GM19452 (cell line): ENCODE results near the gene SLC9C1.

ENCODE experiments used
- ATAC-seq: cut with Tn5 transposase; IDR thresholded peaks from one replicate; pipeline ENCODE4 v1.9.1; 2021; ENCODE audit not compliant: unreplicated experiment

Gene SLC9C1

DNA sequence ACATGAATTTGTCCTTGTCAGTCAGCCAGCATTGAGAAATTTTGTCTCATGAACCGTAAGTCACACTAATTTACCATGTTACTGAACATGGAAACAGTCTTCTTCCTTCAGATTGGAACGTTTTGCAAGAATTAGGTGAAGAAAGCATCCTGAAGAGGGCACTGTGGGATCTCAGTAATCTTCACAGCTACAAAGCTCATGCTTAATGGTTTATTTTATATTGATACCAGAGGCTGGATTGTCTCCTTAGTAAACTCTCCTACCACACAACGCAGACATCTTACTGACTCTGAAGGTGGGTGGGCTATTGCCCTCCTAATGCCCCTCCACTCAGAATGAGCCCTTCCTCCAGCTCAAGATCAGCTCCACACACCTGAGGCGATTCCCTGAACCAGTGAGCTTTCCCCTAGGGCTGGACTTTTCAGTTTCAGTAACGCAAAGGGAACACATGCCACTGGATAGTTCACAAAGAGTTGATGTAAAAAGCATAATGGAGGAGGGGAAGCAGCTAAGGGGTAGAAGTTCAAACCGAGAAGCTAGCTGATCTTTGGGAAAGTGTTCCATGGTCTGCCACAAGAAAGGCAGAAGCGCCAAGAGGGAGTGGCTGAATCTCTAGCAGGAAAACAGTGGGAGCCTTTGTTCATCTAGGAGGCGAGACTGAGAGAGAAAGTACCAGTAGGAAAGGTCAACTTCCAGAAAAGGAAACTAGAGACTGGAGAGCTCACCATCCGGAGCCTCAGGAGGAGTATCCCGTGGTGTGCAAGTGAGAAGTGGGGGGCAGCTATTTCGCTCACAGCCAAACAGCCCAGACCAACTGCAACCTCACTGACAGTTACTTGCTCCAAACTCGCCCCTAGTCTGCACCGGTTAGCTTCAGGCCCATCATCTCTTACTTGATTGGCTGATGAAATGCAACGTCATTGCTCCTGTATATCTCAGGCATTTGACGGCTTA, at the start of gene SLC9C1:
Gene SLC9C1 (minus strand): TSS at position 849 of the 954 bp plus-strand sequence. CDS start 7,425 bp downstream, outside the sequence.
- ATAC-seq, result no peak

DNA sequence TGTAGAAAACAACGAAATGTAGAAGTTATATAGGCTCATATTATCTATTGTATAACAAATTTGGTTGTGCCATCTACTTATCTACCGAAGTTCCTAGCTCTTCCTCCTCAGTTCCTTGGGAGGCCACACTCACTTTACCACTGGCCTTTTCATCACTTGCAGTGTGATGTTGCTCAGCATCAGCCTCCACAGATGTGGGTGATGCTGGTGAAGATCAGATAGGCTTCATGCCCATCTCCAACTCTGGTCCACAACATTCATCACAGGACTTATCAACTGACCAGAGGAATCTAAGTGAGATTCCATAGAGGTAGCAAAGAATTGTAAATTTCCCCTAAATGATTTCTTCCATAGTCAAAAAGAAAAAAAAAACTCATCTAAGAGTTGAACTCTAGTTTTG, 47.4 kb upstream of the SLC9C1 start:
- ATAC-seq, result no peak

- ATAC-seq, result no peak
Observed at GRCh38 chr3:112339609-112340008, 45.6 kb upstream of the SLC9C1 start.

- no peak for ATAC-seq
Observed at GRCh38 chr3:112339134-112339533, 45.1 kb upstream of the SLC9C1 start.

DNA sequence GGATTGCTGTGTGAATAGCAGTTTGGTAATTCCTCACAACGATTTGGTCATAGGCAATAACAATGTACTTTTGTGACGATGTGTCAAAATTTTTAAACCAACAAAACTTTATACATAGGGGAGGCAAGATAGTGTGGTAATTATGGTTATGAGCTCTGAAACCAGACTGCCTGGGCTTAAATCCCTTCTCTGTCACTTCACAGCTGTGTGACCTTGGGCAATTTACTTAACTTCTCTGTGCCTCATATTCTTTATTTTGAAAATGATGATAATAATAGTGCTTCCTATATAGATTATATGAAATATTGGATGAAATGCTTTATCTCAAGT, 44.7 kb upstream of the SLC9C1 start:
- no peak for ATAC-seq

GRCh38 chr3:112338021-112338726, 44.2 kb upstream of the SLC9C1 start:
- ATAC-seq, result no peak

DNA sequence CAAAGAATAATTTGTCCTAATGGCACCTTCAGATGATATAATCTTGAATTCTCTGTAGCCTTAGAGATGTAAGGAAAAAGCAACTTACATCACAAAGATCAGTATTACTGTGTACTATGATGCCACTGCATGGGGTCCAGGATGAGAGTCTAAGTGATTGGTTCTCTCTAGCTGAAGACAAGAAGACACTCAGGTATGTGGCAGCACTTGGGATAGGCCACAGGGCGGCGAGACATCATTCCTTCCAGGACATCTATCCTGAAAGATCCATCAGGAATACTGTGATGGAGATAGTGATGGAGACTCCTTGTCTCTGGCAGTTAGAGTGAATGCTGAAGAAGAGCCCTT, 41.4 kb upstream of the SLC9C1 start:
- ATAC-seq, result no peak

DNA sequence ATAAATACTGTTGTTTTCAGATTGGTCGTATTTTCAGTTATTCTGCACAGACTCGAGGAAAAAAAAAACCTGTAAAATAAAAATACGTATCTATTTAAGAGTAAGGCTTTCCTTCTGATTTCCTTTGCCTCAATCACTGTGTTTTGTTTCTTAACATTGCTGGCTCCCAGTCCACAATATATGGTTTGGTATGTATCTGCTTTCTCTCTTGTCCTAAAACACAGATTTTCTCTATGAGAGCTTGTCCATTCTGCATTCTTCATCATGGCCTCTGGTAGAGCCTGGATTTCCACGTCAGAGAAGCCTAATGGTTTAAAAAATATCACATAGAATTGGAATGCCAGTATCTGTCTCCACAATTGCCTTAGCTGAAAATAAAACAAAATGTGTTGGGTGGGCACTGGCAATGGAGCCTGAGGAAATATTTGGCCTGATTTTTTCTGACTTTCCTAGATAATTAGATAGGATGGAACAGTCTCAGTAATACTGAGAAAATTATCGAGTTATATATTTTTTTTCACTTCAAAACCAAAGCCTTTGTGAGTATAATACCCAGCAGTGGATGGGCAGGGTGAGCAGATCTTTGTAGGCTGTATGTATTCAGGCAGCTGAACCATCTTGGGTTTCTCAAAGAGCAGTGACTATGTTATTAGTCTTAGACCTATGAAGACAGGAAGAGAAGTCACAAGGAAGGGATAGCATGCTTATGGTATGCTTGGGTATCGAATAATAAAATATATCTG, 40.8 kb upstream of the SLC9C1 start:
- ATAC-seq, result no peak

DNA sequence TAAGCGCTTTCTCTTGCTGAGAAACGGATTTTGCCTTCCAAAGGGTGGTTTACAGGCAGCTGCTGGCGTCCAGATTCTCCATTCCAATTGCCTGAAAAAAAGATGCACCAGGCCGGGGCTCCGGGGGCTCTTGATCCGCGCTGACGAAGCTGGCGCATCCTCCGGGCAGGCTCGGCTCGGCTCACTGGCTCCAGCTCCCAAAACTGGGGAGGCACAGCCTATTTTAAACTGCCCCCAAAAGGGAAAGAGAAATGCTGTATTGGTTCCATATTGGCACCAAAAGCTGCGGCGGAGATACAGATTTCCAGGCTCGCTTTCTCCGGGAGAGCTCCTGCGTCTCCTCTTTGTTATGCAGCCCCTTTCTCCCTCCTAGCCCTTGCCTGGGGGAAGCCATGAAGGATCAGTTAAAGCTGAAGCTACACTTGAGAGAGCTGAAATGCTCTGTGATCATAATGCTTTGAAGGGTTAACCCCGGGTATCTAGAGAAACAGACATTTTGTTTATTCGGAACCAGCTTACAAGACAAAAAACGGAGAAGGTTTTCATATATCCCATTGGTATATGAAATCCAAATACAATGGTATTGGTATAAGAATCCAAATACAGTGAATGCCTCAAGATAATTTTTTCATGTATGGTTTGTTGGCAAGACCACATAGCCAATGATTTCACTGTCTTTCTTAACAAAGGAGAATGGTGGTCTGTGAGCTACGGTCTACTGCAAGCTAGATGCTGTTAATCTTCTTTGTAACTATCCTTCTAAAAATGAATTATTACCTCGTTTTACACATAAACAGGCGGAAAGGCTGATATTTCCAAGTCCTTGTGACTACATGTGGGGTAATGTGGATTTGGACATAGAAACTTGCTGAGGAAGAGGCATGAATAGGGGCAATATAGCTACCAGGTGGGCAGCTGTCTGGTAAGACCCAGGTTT, 39.6 kb upstream of the SLC9C1 start:
- ATAC-seq, result peak; percentile 53

- peak; percentile 60 for ATAC-seq
Observed at GRCh38 chr3:112333002-112333380, 39.0 kb upstream of the SLC9C1 start, which contains the start of gene CD200. Gene CD200, plus strand, starts transcription at chr3:112333156. Its CDS starts 57 bp downstream, at chr3:112333213.

DNA sequence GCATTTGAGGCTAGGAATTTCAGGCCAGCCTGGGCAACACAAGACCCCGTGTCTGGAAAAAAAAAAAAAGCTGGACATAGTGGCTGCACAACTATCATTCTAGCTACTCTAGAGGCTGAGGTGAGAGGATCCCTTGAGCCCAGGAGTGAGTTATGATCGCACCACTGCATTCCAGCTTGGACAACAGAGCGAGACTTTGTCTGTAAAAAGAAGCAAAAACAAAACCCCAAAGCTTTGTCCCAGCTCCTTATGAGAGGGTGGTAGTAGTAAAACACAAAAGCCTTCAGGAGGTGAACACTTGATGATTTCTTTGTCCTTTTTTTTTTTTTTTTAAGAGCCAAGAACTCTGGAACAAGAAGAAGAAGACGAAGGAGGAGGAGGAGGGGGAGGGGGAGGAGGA, 37.8 kb upstream of the SLC9C1 start:
- ATAC-seq, result no peak

- peak; percentile 89 for ATAC-seq
Observed at GRCh38 chr3:112327371-112327951, 33.4 kb upstream of the SLC9C1 start.

- no peak for ATAC-seq
Observed at GRCh38 chr3:112321867-112322652, 28.0 kb upstream of the SLC9C1 start.

DNA sequence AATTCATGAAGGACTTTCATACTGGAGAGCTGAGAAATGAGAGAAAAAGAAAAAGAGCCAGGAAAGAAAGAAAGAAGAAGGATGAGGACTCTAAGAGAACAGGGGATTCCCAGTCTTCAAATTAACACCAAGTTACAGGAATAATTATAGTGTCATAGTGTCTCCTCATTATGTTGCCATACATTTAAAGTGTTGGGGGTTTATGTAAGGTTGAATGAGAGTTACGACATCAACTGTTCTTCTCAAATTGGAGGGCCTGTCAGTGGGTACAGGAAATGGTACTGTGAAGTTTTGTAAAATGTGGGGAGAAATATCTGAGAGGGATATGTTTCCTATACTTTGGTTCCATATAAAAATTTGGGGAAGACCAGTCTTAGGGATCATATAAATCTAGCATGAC, 26.7 kb upstream of the SLC9C1 start:
- ATAC-seq, result no peak

GRCh38 chr3:112319516-112320276, 25.7 kb upstream of the SLC9C1 start:
- ATAC-seq, result no peak

GRCh38 chr3:112315791-112316190, 21.8 kb upstream of the SLC9C1 start:
- ATAC-seq, result no peak

GRCh38 chr3:112314649-112315048, 20.6 kb upstream of the SLC9C1 start:
- ATAC-seq, result no peak

GRCh38 chr3:112308151-112308911, 14.3 kb upstream of the SLC9C1 start:
- no peak for ATAC-seq
